Activated CD8-positive, alpha-beta memory T cell treated with anti-CD3 and anti-CD28 coated beads for 4 hours (primary cell): ENCODE data around the gene CFHR3.
"Not testable (repeated sequence)": the region's sequence is repeated elsewhere in the genome, so short reads cannot be mapped to it uniquely, and the experiment has no call there.

Source experiments
- DNase-seq, 2 donors: peaks; one replicate each; pipeline ENCODE4 v3.0.0-alpha.2; 2020; ENCODE audit warnings: low read depth in 2 of 2

The CFHR3 gene

GRCh38 chr1:196774603-196775002, at the start of gene CFHR3:
Gene CFHR3 (plus strand): TSS chr1:196774840. CDS start chr1:196774887, 47 bp downstream.
- DNase-seq, result no peak

- DNase-seq, result no peak
Measured at GRCh38 chr1:196732526-196732925, 42.1 kb upstream of the CFHR3 start.

GRCh38 chr1:196733091-196733970, 41.3 kb upstream of the CFHR3 start:
- DNase-seq, result no peak

- DNase-seq, result no peak
Measured at GRCh38 chr1:196734006-196734405, 40.6 kb upstream of the CFHR3 start.

- no peak for DNase-seq
Measured at GRCh38 chr1:196734460-196734859, 40.2 kb upstream of the CFHR3 start.

- DNase-seq, result no peak
Measured at GRCh38 chr1:196738730-196739129, 35.9 kb upstream of the CFHR3 start.

- not testable (repeated sequence) for DNase-seq
Measured at GRCh38 chr1:196743244-196743643, 31.4 kb upstream of the CFHR3 start.

GRCh38 chr1:196765019-196765740, 9.5 kb upstream of the CFHR3 start:
- not testable (repeated sequence) for DNase-seq

GRCh38 chr1:196769823-196770222, 4.8 kb upstream of the CFHR3 start:
- not testable (repeated sequence) for DNase-seq

- no peak for DNase-seq
Measured at GRCh38 chr1:196773713-196774112, 927 bp upstream of the CFHR3 start.

- no peak for DNase-seq
Measured at GRCh38 chr1:196774175-196774574, 465 bp upstream of the CFHR3 start.

GRCh38 chr1:196777603-196778002, 3.0 kb downstream of the CFHR3 start:
- no peak for DNase-seq

- no peak for DNase-seq
Measured at GRCh38 chr1:196779093-196779492, 4.5 kb downstream of the CFHR3 start.

GRCh38 chr1:196791252-196791651, 16.6 kb downstream of the CFHR3 start:
- not testable (repeated sequence) for DNase-seq

GRCh38 chr1:196794103-196794502, 19.5 kb downstream of the CFHR3 start:
- DNase-seq, result not testable (repeated sequence)

- DNase-seq, result no peak
Measured at GRCh38 chr1:196797891-196798290, 23.3 kb downstream of the CFHR3 start.

- DNase-seq, result not testable (repeated sequence)
Measured at GRCh38 chr1:196801920-196802319, 27.3 kb downstream of the CFHR3 start.

- DNase-seq, result no peak
Measured at GRCh38 chr1:196808529-196809235, 34.0 kb downstream of the CFHR3 start.

GRCh38 chr1:196817442-196817841, 42.8 kb downstream of the CFHR3 start:
- not testable (repeated sequence) for DNase-seq

- DNase-seq, result not testable (repeated sequence)
Measured at GRCh38 chr1:196819531-196819930, 44.9 kb downstream of the CFHR3 start, which contains the start of gene CFHR1. Gene CFHR1 (plus strand): TSS chr1:196819731. CDS start chr1:196819845, 114 bp downstream.

GRCh38 chr1:196827860-196828259, 53.2 kb downstream of the CFHR3 start:
- DNase-seq, result not testable (repeated sequence)
